GM12878 (cell line): ENCODE data around the gene DYSF.

ENCODE experiments used
- ASH2L ChIP-seq: fragments of 300-600, 200-600 bp; sonication (generic); IDR thresholded peaks from 2 replicates; pipeline ENCODE4 v1.6.1; 2017; ENCODE audit warnings: low read depth, mild to moderate bottlenecking, borderline replicate concordance
- BACH1 ChIP-seq: fragments of 450-650 bp; IDR thresholded peaks from 2 replicates; pipeline ENCODE4 v1.6.1; 2017; ENCODE audit warnings: mild to moderate bottlenecking, borderline replicate concordance
- BHLHE40 ChIP-seq, 2 experiments: fragments of 450-650 bp in 1 of 2; IDR thresholded peaks; 2 replicates each; pipeline ENCODE4 v1.6.1; 2011 to 2017; ENCODE audit warnings: low read depth in 2 of 2, borderline replicate concordance in 1 of 2, improper control_type of control experiment in 1 of 2, low read length in 1 of 2, mild to moderate bottlenecking in 1 of 2
- CHD1 ChIP-seq: IDR thresholded peaks from 2 replicates; pipeline ENCODE4 v1.6.1; 2012; ENCODE audit warnings: low read depth, low read length, improper control_type of control experiment
- CTCF ChIP-seq, 3 experiments: IDR thresholded peaks in 2 of 3; conservative IDR thresholded peaks in 1 of 3; 2 replicates each; pipeline ENCODE4 v1.5.1; 2011; ENCODE audit warnings: low read depth in 3 of 3, low read length in 3 of 3, mild to moderate bottlenecking in 3 of 3, control low read depth in 2 of 3, moderate library complexity in 2 of 3, inconsistent platforms in 1 of 3, mixed read lengths in 1 of 3; ENCODE audit not compliant: control insufficient read depth in 2 of 3, insufficient read depth in 1 of 3; ENCODE audit errors: extremely low read depth in 1 of 3
- EZH2 ChIP-seq: IDR thresholded peaks from 2 replicates; pipeline ENCODE4 v1.6.1; 2012; ENCODE audit warnings: low read depth, mild to moderate bottlenecking, control low read depth, inconsistent platforms, low read length, borderline replicate concordance; ENCODE audit not compliant: control insufficient read depth
- HSF1 ChIP-seq: fragments of 150-350 bp; IDR thresholded peaks from 2 replicates; pipeline ENCODE4 v1.6.1; 2014; ENCODE audit warnings: mild to moderate bottlenecking, low read depth, low read length
- PBX3 ChIP-seq: IDR thresholded peaks from 2 replicates; pipeline ENCODE4 v1.6.1; 2011; ENCODE audit warnings: mild to moderate bottlenecking, low read depth, low read length, moderate library complexity; ENCODE audit not compliant: insufficient replicate concordance
- POLR2AphosphoS5 ChIP-seq: IDR thresholded peaks from 2 replicates; pipeline ENCODE4 v1.6.1; 2011; ENCODE audit warnings: mild to moderate bottlenecking, low read length, inconsistent platforms
- SREBF2 ChIP-seq: IDR thresholded peaks from 2 replicates; pipeline ENCODE4 v1.6.1; 2012; ENCODE audit warnings: mild to moderate bottlenecking, low read length
- USF1 ChIP-seq: IDR thresholded peaks from 2 replicates; pipeline ENCODE4 v1.6.1; 2011; ENCODE audit warnings: borderline replicate concordance, low read depth, mild to moderate bottlenecking, moderate library complexity, mixed read lengths, low read length; ENCODE audit not compliant: insufficient read depth; ENCODE audit errors: extremely low read length
- ZNF687 ChIP-seq: fragments of 450-650 bp; IDR thresholded peaks from 2 replicates; pipeline ENCODE4 v1.6.1; 2017; ENCODE audit warnings: mild to moderate bottlenecking, moderate library complexity

GRCh38 chr2:71484354-71484753 lies 31.0 kb downstream of the DYSF start:
- no peak for TF ChIP-seq POLR2AphosphoS5
- no peak for TF ChIP-seq BACH1
- no peak for TF ChIP-seq ZNF687
- no peak for TF ChIP-seq PBX3
- TF ChIP-seq CTCF (IDR thresholded peaks at IDR 0.05 in 2 of 3, conservative IDR thresholded peaks at IDR 0.05 in 1 of 3; ENCODE audit: control insufficient read depth in 2 of 3, extremely low read depth in 1 of 3, insufficient read depth in 1 of 3, low read depth in 3 of 3, low read length in 3 of 3): no peak
- TF ChIP-seq EZH2: no peak
- no peak for TF ChIP-seq ASH2L
- no peak for TF ChIP-seq SREBF2
- TF ChIP-seq USF1: no peak
- TF ChIP-seq BHLHE40 (IDR thresholded peaks at IDR 0.05; ENCODE audit: borderline replicate concordance in 1 of 2, low read depth in 2 of 2, low read length in 1 of 2): no peak
- no peak for TF ChIP-seq CHD1
- TF ChIP-seq HSF1: no peak
